ENCODE results near the gene HS3ST6. TPM values are rescaled to one million over a fixed set of nuclear protein-coding genes. Genes with fewer than 3 reads are reported as not detected.

HS3ST6 gene
- total RNA-seq, result not detected in 2 replicates

DNA sequence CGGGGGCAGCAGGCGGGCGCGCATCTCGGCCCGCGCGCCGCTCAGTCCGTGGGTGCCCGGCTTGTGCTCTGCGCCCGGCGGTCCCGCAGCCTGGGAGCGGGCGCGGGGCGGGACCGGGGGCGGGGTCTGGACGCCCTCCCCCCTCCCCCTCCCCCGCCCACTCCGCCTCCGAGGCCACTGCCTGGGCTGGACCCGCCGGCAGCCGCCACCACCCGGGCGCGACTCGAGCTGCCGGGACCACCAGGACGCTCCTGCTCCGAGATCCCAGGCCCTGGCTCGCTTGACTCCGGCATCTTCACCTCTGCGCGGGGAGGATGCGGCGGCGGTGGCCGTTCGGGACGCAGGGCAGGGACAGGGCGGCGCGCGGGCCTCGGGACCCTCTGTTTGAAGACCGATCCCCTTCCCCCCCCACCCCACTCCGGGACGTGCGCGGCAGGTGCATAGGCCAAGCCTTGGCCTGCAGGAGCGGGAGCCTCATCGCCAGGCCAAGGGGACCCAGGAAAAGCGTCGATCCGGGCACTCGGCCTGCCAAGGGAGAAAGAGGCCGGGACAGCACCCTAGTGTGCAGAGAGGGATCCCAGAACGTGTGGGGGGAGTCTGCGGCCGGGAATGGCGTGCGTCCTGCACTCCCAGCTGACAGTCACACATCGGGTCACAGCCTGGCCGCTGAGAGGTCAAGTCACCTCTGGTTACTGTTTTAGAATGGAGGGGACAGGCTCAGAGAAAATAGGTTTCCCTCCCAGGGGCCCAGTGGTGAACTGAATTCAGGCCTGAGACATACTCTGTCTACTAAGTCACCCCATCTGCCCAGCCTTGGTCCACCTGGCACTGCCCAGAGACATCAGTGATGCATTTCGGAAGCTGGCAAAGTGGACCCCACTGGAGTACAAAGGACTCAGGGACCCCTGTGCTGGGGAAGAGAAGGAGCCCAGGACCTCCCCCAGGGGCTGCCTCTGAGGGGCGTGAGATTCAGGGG, at the start of gene HS3ST6:
TSS of gene HS3ST6 (minus strand) at position 65 of the 976 bp plus-strand sequence. CDS start 92 bp downstream, outside the sequence.

DNA sequence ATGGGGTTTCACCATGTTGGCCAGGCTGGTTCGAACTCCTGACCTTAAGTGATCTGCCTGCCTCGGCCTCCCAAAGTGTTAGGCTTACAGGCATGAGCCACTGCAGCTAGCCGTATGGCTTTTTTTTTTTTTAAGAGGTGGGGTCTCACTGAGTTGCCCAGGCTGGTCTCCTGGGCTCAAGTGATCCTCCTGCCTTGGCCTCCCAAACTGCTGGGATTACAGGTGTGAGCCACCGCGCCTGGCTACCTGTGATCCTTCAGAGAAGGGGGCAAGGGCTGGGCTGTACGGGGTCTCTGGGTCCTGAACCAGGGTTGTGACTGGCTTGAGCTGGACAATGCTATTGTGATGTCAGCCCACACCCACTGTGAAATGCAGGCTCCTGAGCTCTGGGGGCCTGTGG, 48.2 kb upstream of the HS3ST6 start, which contains the start of gene RNF151:
TSS of gene RNF151 (plus strand) at position 397 of the 400 bp plus-strand sequence. CDS start 26 bp downstream, outside the sequence.

DNA sequence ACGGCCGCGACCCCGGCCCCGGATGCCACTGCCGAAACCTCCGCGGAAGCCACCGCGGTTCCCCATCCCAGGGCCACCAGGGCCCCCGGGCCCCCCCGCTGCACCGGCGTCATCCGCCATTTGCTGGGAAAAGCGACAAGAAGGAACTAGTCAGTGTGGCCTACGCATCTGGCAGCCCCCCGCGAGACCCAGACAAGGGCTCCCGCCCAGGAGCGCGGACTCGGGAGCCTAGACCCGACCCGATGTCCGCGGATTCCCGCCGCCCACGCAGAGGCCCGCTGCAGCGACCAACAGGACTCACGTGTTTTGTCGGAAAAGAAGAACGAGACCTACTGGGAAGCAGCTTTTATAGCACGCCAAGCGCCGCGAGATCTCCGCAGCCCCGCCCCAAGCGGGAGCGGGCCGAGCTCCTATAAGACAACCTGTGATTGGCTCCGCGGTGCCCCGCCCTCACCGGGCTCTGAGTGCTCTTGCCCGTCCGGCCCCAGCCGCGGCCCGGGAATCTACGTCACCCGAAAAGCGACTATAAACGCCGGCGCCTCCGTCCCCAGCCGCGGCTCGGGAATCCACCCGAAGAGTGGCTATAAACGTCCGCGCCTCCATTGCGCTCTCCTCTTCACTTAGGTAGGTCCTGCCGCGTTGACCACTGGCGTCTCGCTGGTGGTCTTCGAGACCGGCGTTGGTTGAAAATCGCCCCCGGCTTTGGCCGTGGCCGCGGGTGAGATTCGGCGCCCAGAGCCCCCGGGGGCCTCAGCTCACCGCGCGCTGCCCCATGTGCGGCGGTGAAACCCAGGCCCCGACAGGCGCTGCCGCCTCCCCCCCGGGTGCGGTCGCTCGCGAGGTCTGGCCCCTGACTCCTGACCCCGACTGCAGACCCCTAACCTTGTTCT, 46.5 kb upstream of the HS3ST6 start, which contains the start of gene RPS2:
TSS of gene RPS2 (minus strand) at position 321 of the 890 bp plus-strand sequence. CDS start at position 120, 201 bp downstream.

DNA sequence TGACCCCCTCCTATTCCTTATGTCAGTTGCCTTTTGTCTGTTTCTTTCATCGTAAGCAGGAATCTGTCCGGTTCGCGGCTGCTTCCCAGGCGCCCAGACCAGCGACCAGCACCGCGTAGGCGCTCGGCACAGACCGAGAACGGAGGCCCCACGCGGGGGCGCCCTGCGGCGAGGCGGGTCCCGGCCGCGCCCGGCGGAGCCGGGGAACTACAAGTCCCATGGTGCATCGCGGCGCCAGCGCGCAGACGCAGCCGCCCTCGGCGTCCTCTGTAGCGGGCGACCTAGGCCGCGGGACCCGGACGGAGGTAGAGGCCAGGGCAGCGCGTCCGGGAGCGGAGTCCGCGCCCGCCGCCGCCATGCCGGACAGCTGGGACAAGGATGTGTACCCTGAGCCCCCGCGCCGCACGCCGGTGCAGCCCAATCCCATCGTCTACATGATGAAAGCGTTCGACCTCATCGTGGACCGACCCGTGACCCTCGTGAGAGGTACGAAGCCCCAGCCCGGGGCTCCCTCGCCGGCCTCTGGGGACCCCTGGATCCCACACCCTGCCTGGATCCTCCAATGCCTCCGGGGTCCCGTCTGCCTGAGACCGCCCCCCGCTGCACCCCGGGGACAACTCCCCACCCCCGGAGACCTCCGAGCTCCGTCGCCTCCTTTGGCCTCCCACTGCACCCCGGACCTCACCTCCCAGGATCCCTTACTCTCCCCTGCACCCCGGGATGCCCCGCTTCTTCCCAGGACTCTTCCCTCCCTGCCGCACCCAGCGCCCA, 41.2 kb upstream of the HS3ST6 start, which contains the start of gene NDUFB10:
TSS of gene NDUFB10 (plus strand) at position 270 of the 771 bp plus-strand sequence. CDS start at position 357, 87 bp downstream.

DNA sequence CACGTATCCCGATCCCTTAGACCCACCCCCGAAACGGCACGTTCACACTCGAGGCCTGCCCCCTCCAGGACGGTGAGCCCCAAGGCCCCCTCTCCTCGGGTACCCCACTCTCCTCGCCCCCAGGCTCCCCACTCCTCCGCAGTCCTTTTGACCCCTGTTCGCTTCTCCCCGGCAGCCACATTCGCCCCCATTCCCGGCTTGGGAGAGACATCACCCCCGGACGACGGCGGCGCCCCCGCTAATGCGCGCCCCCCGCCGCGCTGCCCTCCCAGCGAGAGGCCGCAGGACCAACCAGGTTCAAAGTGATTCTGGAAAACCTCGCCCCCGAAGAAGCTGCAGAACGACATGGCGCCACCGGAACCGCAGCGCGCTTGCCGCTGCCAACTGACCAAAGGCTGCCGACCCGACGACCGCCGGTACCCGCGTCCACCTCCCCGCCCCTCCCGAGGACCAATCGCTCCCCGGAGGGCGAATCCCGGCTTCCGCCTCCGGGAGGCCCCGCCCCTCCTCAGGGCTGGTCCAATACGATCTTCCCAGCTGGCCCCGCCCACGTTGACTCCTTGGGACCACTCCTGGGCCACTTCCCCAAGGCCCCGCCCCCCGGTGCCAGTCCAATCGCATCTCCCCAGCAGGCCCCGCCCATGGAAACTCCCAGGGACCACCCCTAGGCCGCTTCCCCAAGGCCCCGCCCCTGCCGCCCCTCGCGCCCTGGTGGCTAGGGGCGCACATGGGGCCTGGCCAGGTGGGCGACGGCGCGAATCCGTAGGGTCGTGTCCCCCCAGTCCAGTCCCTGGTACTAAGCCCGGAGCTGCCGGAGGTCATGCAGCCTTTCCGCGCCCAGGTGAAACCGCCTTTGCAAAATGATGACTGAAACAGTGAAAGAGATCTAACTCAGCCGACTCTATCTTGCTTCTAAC, 24.9 kb upstream of the HS3ST6 start, which contains the start of gene MSRB1:
TSS of gene MSRB1 (minus strand) at position 390 of the 917 bp plus-strand sequence. CDS start at position 347, 43 bp downstream.

DNA sequence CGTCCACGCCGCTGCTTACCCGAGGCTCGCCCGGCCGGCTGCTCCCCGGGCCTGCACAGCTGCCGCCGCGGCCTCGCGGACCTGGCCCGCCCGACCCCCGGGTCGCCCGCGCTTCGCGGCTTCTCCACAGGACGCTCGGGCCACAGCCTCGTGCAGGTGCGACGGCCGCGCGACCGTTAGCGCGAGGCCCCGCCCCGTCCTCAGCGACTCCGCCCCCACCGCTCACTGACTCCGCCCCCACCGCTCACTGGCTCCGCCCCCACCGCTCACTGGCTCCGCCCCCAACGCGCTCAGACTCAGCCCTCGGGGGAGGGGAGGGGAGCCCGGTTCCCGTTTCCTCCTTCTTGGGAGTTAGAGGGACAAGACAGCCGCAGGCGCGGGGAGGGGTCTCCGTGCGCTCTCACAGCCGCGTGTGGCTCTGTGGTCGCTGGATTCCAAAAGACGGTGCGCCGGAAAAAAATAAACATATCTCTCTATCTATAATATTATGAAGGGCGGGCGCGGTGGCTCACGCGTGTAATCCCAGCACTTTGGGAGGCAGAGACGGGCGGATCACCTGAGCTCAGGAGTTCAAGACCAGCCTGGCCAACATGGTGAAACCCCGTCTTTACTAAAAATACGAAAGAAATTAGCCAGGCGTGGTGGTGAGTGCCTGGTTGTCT, 46.1 kb downstream of the HS3ST6 start, which contains the start of gene MEIOB:
TSS of gene MEIOB (minus strand) at position 191 of the 662 bp plus-strand sequence. CDS start 3,989 bp downstream, outside the sequence.

Other genes with a start within 250 kb of the HS3ST6 start
- 53.6 and 84.4 TPM in 2 replicates for gene JPT2, start 240.1 kb downstream of the HS3ST6 start, total RNA-seq
- 12.4 and 30.1 TPM in 2 replicates for gene MAPK8IP3, start 212.2 kb downstream of the HS3ST6 start, total RNA-seq
- gene NME3, start 146.9 kb downstream of the HS3ST6 start, total RNA-seq, result 98.6 and 102 TPM in 2 replicates
- 4.1 and 16.7 TPM in 2 replicates for gene EME2, start 145.6 kb downstream of the HS3ST6 start, total RNA-seq
- 135 and 175 TPM in 2 replicates for gene MRPS34, start 145.3 kb downstream of the HS3ST6 start, total RNA-seq
- 26.4 and 33.7 TPM in 2 replicates for gene SPSB3, start 135.8 kb downstream of the HS3ST6 start, total RNA-seq
- 99.7 and 144 TPM in 2 replicates for gene NUBP2, start 135.5 kb downstream of the HS3ST6 start, total RNA-seq
- not detected in 2 replicates for gene IGFALS, start 124.7 kb downstream of the HS3ST6 start, total RNA-seq
- 42.4 and 58.0 TPM in 2 replicates for gene HAGH, start 91.6 kb downstream of the HS3ST6 start, total RNA-seq
- gene FAHD1, start 91.2 kb downstream of the HS3ST6 start, total RNA-seq, result 34.7 and 39.8 TPM in 2 replicates
- not detected in 2 replicates for gene MEIOB, start 46.3 kb downstream of the HS3ST6 start, total RNA-seq
- 9.2 and 16.8 TPM in 2 replicates for gene MSRB1, start 24.8 kb upstream of the HS3ST6 start, total RNA-seq
- gene RPL3L, start 36.3 kb upstream of the HS3ST6 start, total RNA-seq, result not detected in 2 replicates
- gene NDUFB10, start 41.1 kb upstream of the HS3ST6 start, total RNA-seq, result 270 and 328 TPM in 2 replicates
- 3,471 and 3,533 TPM in 2 replicates for gene RPS2, start 46.4 kb upstream of the HS3ST6 start, total RNA-seq
- gene RNF151, start 48.4 kb upstream of the HS3ST6 start, total RNA-seq, result not detected in 2 replicates
- gene TBL3, start 53.6 kb upstream of the HS3ST6 start, total RNA-seq, result 59.4 and 66.3 TPM in 2 replicates
- gene NOXO1, start 63.1 kb upstream of the HS3ST6 start, total RNA-seq, result not detected in 2 replicates
- 40.2 and 41.8 TPM in 2 replicates for gene GFER, start 65.8 kb upstream of the HS3ST6 start, total RNA-seq
- 1.1 and 4.6 TPM in 2 replicates for gene SYNGR3, start 71.6 kb upstream of the HS3ST6 start, total RNA-seq
- 41.8 and 43.2 TPM in 2 replicates for gene ZNF598, start 91.4 kb upstream of the HS3ST6 start, total RNA-seq
- gene NPW, start 101.4 kb upstream of the HS3ST6 start, total RNA-seq, result 1.4 and 4.3 TPM in 2 replicates
- gene NHERF2, start 108.5 kb upstream of the HS3ST6 start, total RNA-seq, result 62.9 and 94.0 TPM in 2 replicates
- 27.6 and 51.3 TPM in 2 replicates for gene NTHL1, start 129.4 kb upstream of the HS3ST6 start, total RNA-seq
- gene TSC2, start 129.6 kb upstream of the HS3ST6 start, total RNA-seq, result 30.8 and 63.1 TPM in 2 replicates
- gene PKD1, start 217.5 kb upstream of the HS3ST6 start, total RNA-seq, result 109 and 147 TPM in 2 replicates
- gene RAB26, start 230.2 kb upstream of the HS3ST6 start, total RNA-seq, result 1.4 and 2.3 TPM in 2 replicates
- 84.5 and 106 TPM in 2 replicates for gene TRAF7, start 237.4 kb upstream of the HS3ST6 start, total RNA-seq

Measured in myometrial cell (primary cell).